Progenitor cell of endocrine pancreas (in vitro differentiated cells): ENCODE results near the gene BEX3. TPM values are rescaled to one million over a fixed set of nuclear protein-coding genes. Genes with fewer than 3 reads are reported as not detected.

Experiments used
- DNase-seq: peaks from one replicate; pipeline ENCODE4 v3.0.0; 2021; ENCODE audit warnings: low spot score; ENCODE audit not compliant: unreplicated experiment
- H3K27ac Mint-ChIP-seq: 2 replicates; pipeline ENCODE4 v1.8.0; 2021; ENCODE audit warnings: mild to moderate bottlenecking, moderate library complexity, mixed read lengths
- H3K27me3 Mint-ChIP-seq: 2 replicates; pipeline ENCODE4 v1.8.0; 2021; ENCODE audit warnings: mixed read lengths
- H3K36me3 Mint-ChIP-seq: 2 replicates; pipeline ENCODE4 v1.8.0; 2022; ENCODE audit warnings: mixed read lengths; ENCODE audit not compliant: insufficient read depth
- H3K4me1 Mint-ChIP-seq: 2 replicates; pipeline ENCODE4 v1.8.0; 2021; ENCODE audit warnings: low read depth, mixed read lengths
- H3K4me3 Mint-ChIP-seq: 2 replicates; pipeline ENCODE4 v1.8.0; 2021; ENCODE audit warnings: low read depth, mild to moderate bottlenecking, moderate library complexity, mixed read lengths
- H3K9me3 Mint-ChIP-seq: 2 replicates; pipeline ENCODE4 v1.8.0; 2021; ENCODE audit warnings: low read depth, mixed read lengths
- total RNA-seq: library from RNA; stranded (reverse); gene quantifications from 2 replicates; pipeline ENCODE4 v1.2.1, GENCODE V29; 2021
- TF ChIP-seq, protein P1 (sequence below): fragments of 200-600 bp; sonication (generic); IDR thresholded peaks from one replicate; pipeline ENCODE4 v1.5.0; 2021; ENCODE audit warnings: antibody characterized with exemption, mild to moderate bottlenecking; ENCODE audit not compliant: unreplicated experiment

BEX3 gene
- total RNA-seq, 1 donor from 2014 or later, result 425 TPM

DNA sequence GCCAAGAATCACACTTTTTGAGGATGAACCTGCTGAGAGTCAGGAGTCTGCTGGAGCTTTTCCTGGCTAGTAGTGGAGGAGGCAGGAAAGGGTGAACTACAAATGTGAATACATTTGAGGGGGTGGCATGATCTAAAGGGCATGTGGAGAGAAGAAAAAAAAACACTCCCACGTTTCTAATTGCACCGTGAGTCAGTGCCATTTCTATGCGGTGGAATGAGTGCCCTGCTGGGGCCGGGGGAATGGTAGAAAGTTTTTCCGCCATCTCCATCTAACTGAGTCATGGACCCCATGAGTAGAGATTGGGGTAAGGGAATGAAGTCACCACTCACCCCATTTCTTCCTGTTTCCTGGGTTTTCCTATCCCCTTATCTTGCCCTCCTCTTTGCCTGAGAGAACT lies 19.8 kb downstream of the BEX3 start:
- TF ChIP-seq, protein P1, sequence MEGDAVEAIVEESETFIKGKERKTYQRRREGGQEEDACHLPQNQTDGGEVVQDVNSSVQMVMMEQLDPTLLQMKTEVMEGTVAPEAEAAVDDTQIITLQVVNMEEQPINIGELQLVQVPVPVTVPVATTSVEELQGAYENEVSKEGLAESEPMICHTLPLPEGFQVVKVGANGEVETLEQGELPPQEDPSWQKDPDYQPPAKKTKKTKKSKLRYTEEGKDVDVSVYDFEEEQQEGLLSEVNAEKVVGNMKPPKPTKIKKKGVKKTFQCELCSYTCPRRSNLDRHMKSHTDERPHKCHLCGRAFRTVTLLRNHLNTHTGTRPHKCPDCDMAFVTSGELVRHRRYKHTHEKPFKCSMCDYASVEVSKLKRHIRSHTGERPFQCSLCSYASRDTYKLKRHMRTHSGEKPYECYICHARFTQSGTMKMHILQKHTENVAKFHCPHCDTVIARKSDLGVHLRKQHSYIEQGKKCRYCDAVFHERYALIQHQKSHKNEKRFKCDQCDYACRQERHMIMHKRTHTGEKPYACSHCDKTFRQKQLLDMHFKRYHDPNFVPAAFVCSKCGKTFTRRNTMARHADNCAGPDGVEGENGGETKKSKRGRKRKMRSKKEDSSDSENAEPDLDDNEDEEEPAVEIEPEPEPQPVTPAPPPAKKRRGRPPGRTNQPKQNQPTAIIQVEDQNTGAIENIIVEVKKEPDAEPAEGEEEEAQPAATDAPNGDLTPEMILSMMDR, result no peak
- H3K27me3 Mint-ChIP-seq, result no peaks in the 10 kb centered on the region
- DNase-seq, result no peak
- H3K27ac Mint-ChIP-seq, result no peak overlapping the region
- H3K4me3 Mint-ChIP-seq, result no peak overlapping the region
- H3K4me1 Mint-ChIP-seq, result no peaks in the 10 kb centered on the region
- H3K9me3 Mint-ChIP-seq, result peaks cover 9% of the 10 kb centered on the region
- no peaks in the 10 kb centered on the region for H3K36me3 Mint-ChIP-seq

- Mint-ChIP-seq H3K4me1 (no peaks in the 10 kb centered on the region), H3K36me3 (no peaks in the 10 kb centered on the region), H3K27me3 (no peaks in the 10 kb centered on the region), H3K27ac (no peak overlapping the region), H3K4me3 (no peak overlapping the region), H3K9me3 (peaks cover 9% of the 10 kb centered on the region)
- TF ChIP-seq, protein P1, result no peak
- no peak for DNase-seq
Observed at GRCh38 chrX:103396660-103397059, 20.3 kb downstream of the BEX3 start.

GRCh38 chrX:103397707-103398106 lies 21.4 kb downstream of the BEX3 start:
- Mint-ChIP-seq H3K4me3 (no peak overlapping the region), H3K9me3 (peaks cover 7% of the 10 kb centered on the region)

DNA sequence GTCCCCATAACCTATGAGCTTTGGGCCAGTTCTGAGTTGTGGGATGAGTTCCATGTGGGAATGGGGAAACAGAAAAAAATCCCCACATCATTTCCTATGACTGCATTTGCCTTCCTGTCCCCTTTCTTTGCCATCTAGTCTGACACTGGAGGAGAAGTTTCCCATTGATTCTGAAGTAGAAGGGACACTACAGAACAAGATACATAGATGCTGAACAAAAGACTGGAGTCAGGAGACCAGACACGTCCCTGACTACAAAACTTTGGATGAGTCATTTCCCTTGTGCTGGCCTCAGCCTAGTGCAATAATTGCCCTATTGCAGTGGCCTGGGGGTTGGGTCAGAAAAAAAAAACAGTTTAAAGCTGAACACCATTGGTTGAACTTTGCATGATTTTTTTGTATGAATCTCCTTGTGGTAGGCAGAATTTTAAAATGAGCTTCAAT lies 22.1 kb downstream of the BEX3 start:
- no peak for DNase-seq
- Mint-ChIP-seq H3K4me1 (no peaks in the 10 kb centered on the region), H3K36me3 (no peaks in the 10 kb centered on the region), H3K27me3 (no peaks in the 10 kb centered on the region), H3K27ac (no peak overlapping the region), H3K4me3 (no peak overlapping the region), H3K9me3 (peaks cover 3% of the 10 kb centered on the region)
- TF ChIP-seq, protein P1, result no peak

More at GRCh38 chrX:103397707-103398106, 21.4 kb downstream of the BEX3 start:
- TF ChIP-seq, protein P1, result no peak
- Mint-ChIP-seq H3K36me3 (no peaks in the 10 kb centered on the region), H3K27ac (no peak overlapping the region), H3K4me1 (no peaks in the 10 kb centered on the region), H3K27me3 (no peaks in the 10 kb centered on the region)
- DNase-seq, result no peak

- H3K4me3 Mint-ChIP-seq, result no peak overlapping the region
- H3K27ac Mint-ChIP-seq, result no peak overlapping the region
- TF ChIP-seq, protein P1, result no peak
- DNase-seq, result no peak
- H3K36me3 Mint-ChIP-seq, result no peaks in the 10 kb centered on the region
- no peaks in the 10 kb centered on the region for H3K27me3 Mint-ChIP-seq
- peaks cover 5% of the 10 kb centered on the region for H3K9me3 Mint-ChIP-seq
- H3K4me1 Mint-ChIP-seq, result peaks cover 1% of the 10 kb centered on the region
Observed at GRCh38 chrX:103399744-103400143, 23.4 kb downstream of the BEX3 start.
